K562 (cell line): Measurements from ENCODE around the gene P4HB. TPM values are rescaled to one million over a fixed set of nuclear protein-coding genes. Genes with fewer than 3 reads are reported as not detected.

Source experiments
- ATAC-seq: fragments of 200-7000 bp; cut with Tn5 transposase; 3 replicates; pipeline ENCODE4 v1.9.1; 2020; ENCODE audit warnings: moderate library complexity
- BruUV-seq: library from RNA; stranded (reverse); fragments of 400-500 nt; replicated peaks from 2 replicates; lab custom pipeline; 2021; lab: Mats Ljungman, UMichigan
- CTCF ChIA-PET: fragments of 300-600 bp; formaldehyde crosslinking; extraction: SDS; loops from one replicate; lab custom pipeline; 2021; ENCODE audit warnings: low intra/inter-chr PET ratio; lab: Yijun Ruan, JAX
- POLR2A ChIA-PET: fragments of 300-600, 350-650 bp; sonication (Branson Sonifier 250); formaldehyde crosslinking; extraction: SDS; loops from one replicate; lab custom pipeline; 2021; ENCODE audit warnings: antibody characterized with exemption, inconsistent platforms; lab: Yijun Ruan, JAX
- DNase-seq, 4 experiments: peaks; one replicate each; pipeline versions ENCODE4 v3.0.0 to v3.0.0-alpha.2; 2011 to 2018; ENCODE audit warnings: low spot score in 3 of 4, mixed read lengths in 3 of 4; ENCODE audit errors: extremely low read depth in 1 of 4
- FAIRE-seq: peaks from 2 replicates; lab custom pipeline; 2011; peaks lifted over from hg19 to GRCh38; lab: Jason Lieb, UNC
- H2AFZ ChIP-seq: 2 replicates; pipeline ENCODE4 v1.6.0; 2011; ENCODE audit warnings: low read depth, low read length, control low read depth, inconsistent platforms
- H3K27ac ChIP-seq: fragments of 200-600 bp; 3 replicates; pipeline ENCODE4 v1.8.0; 2011; ENCODE audit warnings: low read depth, mild to moderate bottlenecking, control low read depth, inconsistent platforms, low read length, moderate library complexity, mixed read lengths; ENCODE audit errors: extremely low read depth
- H3K27me3 ChIP-seq, 2 experiments: fragments of 300-600 bp in 1 of 2; 2 replicates in 1 of 2; 3 replicates in 1 of 2; pipeline versions ENCODE4 v1.6.0 to v1.8.0; 2011; ENCODE audit warnings: inconsistent platforms in 2 of 2, low read length in 2 of 2, mild to moderate bottlenecking in 1 of 2, mixed read lengths in 1 of 2, moderate library complexity in 1 of 2; ENCODE audit not compliant: control insufficient read depth in 2 of 2, insufficient read depth in 2 of 2
- H3K36me3 ChIP-seq: fragments of 300-600 bp; 3 replicates; pipeline ENCODE4 v1.8.0; 2011; ENCODE audit warnings: mild to moderate bottlenecking, low read length, inconsistent platforms; ENCODE audit not compliant: control insufficient read depth, insufficient read depth
- H3K4me1 ChIP-seq, 2 experiments: fragments of 200-600 bp in 1 of 2; replicated peaks in 1 of 2; 2 replicates in 1 of 2; 3 replicates in 1 of 2; pipeline versions ENCODE4 v1.5.1 to v1.8.0; 2011; ENCODE audit warnings: inconsistent platforms in 2 of 2, low read length in 2 of 2, mild to moderate bottlenecking in 1 of 2, mixed read lengths in 1 of 2, moderate library complexity in 1 of 2; ENCODE audit not compliant: control insufficient read depth in 2 of 2, insufficient read depth in 2 of 2
- H3K4me2 ChIP-seq: 2 replicates; pipeline ENCODE4 v1.6.1; 2011; ENCODE audit warnings: low read length, control low read depth, inconsistent platforms, mixed read lengths; ENCODE audit not compliant: insufficient read depth
- H3K4me3 ChIP-seq: fragments of 200-600 bp; sonication (generic), shearing (Covaris generic); 2 replicates; pipeline ENCODE4 v1.5.1; 2016; ENCODE audit warnings: control low read depth, inconsistent platforms
- H3K79me2 ChIP-seq: fragments of 200-600 bp; 3 replicates; pipeline ENCODE4 v1.8.0; 2011; ENCODE audit warnings: low read length, inconsistent platforms; ENCODE audit not compliant: control insufficient read depth, insufficient read depth
- H3K9ac ChIP-seq, 2 experiments: 2 replicates each; pipeline versions ENCODE4 v1.6.0 to v1.6.1; 2011; ENCODE audit warnings: low read depth in 2 of 2, low read length in 2 of 2, control low read depth in 1 of 2, inconsistent platforms in 1 of 2, mild to moderate bottlenecking in 1 of 2, mixed read lengths in 1 of 2; ENCODE audit not compliant: insufficient read depth in 1 of 2
- H3K9me1 ChIP-seq: one replicate; pipeline ENCODE4 v1.6.0; 2011; ENCODE audit warnings: inconsistent platforms, mild to moderate bottlenecking, low read length, moderate library complexity; ENCODE audit not compliant: control insufficient read depth, insufficient read depth
- H3K9me3 ChIP-seq: replicated peaks from 2 replicates; pipeline ENCODE4 v1.5.1; 2011; ENCODE audit warnings: low read depth, low read length, inconsistent platforms; ENCODE audit not compliant: control insufficient read depth, insufficient read depth
- H4K20me1 ChIP-seq: replicated peaks from 2 replicates; pipeline ENCODE4 v1.6.1; 2011; ENCODE audit warnings: low read length, inconsistent platforms, mixed read lengths; ENCODE audit not compliant: control insufficient read depth, insufficient read depth
- ATF7 ChIP-seq: fragments of 450-650 bp; IDR thresholded peaks from 2 replicates; pipeline ENCODE4 v1.7.1; 2014; ENCODE audit warnings: mild to moderate bottlenecking, moderate library complexity
- DMBX1 ChIP-seq: fragments of 250-450 bp; sonication (Bioruptor Pico); IDR thresholded peaks from 2 replicates; pipeline ENCODE4 v1.8.0; 2022; ENCODE audit warnings: inconsistent platforms, mild to moderate bottlenecking, moderate library complexity, borderline replicate concordance
- MYNN ChIP-seq, 2 experiments: sonication (generic); formaldehyde crosslinking in 1 of 2; IDR thresholded peaks; 2 replicates each; pipeline versions ENCODE4 v1.5.0 to v1.6.1; 2016 to 2020; ENCODE audit warnings: antibody characterized with exemption in 1 of 2, missing genetic modification reagents in 1 of 2
- NCOR1 ChIP-seq: fragments of 450-650 bp; IDR thresholded peaks from 2 replicates; pipeline ENCODE4 v1.6.1; 2016; ENCODE audit warnings: mild to moderate bottlenecking, moderate library complexity
- RBFOX2 ChIP-seq: fragments of 200-400 bp; formaldehyde crosslinking; IDR thresholded peaks from 2 replicates; pipeline ENCODE4 v1.6.1; 2017; ENCODE audit warnings: low read depth, mild to moderate bottlenecking, low read length, moderate library complexity
- SNIP1 ChIP-seq: fragments of 450-650 bp; IDR thresholded peaks from 2 replicates; pipeline ENCODE4 v1.7.1; 2017; ENCODE audit warnings: low read depth, mild to moderate bottlenecking
- ZNF699 ChIP-seq: fragments of 250-450 bp; sonication (Bioruptor Pico); IDR thresholded peaks from 2 replicates; pipeline ENCODE4 v1.8.0; 2021; ENCODE audit warnings: mild to moderate bottlenecking, moderate library complexity; ENCODE audit not compliant: insufficient replicate concordance
- WGBS: fragments of 100-300 bp; shearing (Covaris generic); methylation state at CpG from one replicate; pipeline ENCODE4 v1.1.6; 2016; ENCODE audit warnings: low coverage, mixed read lengths; ENCODE audit not compliant: insufficient coverage; ENCODE audit errors: missing lambda C conversion rate; 5-methylcytosine and 5-hydroxymethylcytosine counted together
- in situ Hi-C: fragments of 300-500 bp; cut with MboI; formaldehyde crosslinking; loops from 4 replicates; pipeline ENCODE4 v1.15.0; 2018; ENCODE audit warnings: inconsistent platforms, mixed read lengths
- intact Hi-C: fragments of 100-400 bp; cut with micrococcal nuclease; formaldehyde crosslinking; loops from 2 replicates; pipeline ENCODE4 v1.14.2; 2022
- polyA plus RNA-seq, 8 experiments: library from polyadenylated mRNA; depleted of rRNA in 4 of 8; stranded (reverse) in 5 of 8; unstranded in 3 of 8; fragments of >200 nt; fragmentation: Nextera tagmentation in 2 of 8; fragmentation: Illumina TruSeq in 1 of 8; extraction: Ambion mirVana in 2 of 8; extraction: Trizol in 1 of 8; gene quantifications; 2 replicates each; pipeline versions ENCODE4 v1.2.1 to v1.2.3, GENCODE V29; 2011 to 2014; ENCODE audit warnings: inconsistent platforms in 1 of 8, missing spikeins in 1 of 8
- total RNA-seq, 7 experiments: library from RNA; depleted of rRNA in 6 of 7; stranded (reverse); fragments of >200 nt in 6 of 7; fragmentation: Illumina TruSeq in 2 of 7; extraction: Trizol in 2 of 7; gene quantifications; 2 replicates each; pipeline versions ENCODE4 v1.2.1 to v1.2.3, GENCODE V29; 2011 to 2021; ENCODE audit warnings: low replicate concordance in 1 of 7
- TF ChIP-seq, protein P1 (sequence below): conservative IDR thresholded peaks from 2 replicates; pipeline ENCODE4 v1.6.1; 2011; ENCODE audit warnings: low read depth, mild to moderate bottlenecking, low read length; ENCODE audit not compliant: control insufficient read depth
- TF ChIP-seq, protein P2 (sequence below): fragments of 450-650 bp; IDR thresholded peaks from 2 replicates; pipeline ENCODE4 v1.7.1; 2018; ENCODE audit warnings: mild to moderate bottlenecking, low read depth; ENCODE audit not compliant: partially characterized antibody
- TF ChIP-seq, protein P3 (sequence below): sonication (generic); formaldehyde crosslinking; IDR thresholded peaks from 2 replicates; pipeline ENCODE4 v1.8.1; 2023; ENCODE audit warnings: mild to moderate bottlenecking, missing genetic modification reagents
- TF ChIP-seq, protein P4 (sequence below): sonication (generic); formaldehyde crosslinking; IDR thresholded peaks from 2 replicates; pipeline ENCODE4 v1.9.0; 2022; ENCODE audit warnings: mild to moderate bottlenecking, missing genetic modification reagents

Gene P4HB
- total and polyA plus RNA-seq, 9 of the 15 experiments (the other 6 are each of a cell fraction or from before 2014, with no cell fraction given), result 4.4 to 645 (median 325) TPM

DNA sequence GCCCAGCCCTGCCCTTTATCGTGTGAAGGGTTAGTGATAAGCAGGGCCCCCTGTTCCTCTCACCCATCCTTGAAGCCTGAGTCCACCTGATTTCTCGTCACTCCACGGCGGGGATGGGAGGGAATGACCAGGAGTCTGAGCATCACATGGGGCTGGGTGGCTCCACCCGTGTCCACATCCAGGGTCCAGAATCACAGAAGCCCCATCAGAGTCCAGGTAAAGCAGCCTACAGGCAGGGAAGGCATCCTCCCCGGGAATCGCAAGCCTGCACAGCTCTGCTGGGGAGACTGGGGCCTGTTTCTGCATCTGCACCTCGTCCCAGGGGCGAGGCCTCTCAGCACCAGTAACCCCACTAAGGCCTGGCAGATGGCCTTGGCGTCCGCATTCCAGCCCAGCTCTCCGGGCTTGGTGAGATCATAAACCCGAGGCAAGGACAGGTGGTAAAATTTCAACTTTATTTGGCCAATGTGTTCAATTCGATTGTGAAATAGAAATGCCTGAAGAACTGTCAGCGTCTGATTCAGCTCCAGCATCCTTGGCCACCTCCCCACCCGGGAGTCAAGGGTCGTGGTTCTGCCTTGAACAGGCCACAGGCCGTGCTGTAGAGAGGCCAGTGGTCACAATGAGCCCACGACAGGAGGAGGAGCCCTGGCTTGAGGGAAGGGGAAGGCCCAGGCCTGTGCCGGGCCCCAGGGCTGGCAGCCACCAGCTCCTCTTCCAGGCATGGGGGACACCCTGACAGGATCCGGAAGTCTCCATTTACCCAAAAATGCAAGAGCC lies 17.4 kb downstream of the P4HB start:
- no peaks in the 10 kb centered on the region for H3K9me1 ChIP-seq
- ChIA-PET CTCF (no interaction called here), POLR2A (interaction anchor here (0.8 to 8.0 kb wide), 7 partner anchors 10 to 190 kb away, joined by 3 to 85 read pairs (median 21); partner anchors contain the start of genes MCRIP1 and P4HB)
- BruUV-seq, result no TSS peak
- peak overlapping the region in 1 of 2 experiments; percentile 24; a peak in 2 of 4 replicates for H3K9ac ChIP-seq
- H3K4me1 ChIP-seq, result peaks cover 4 to 54% of the 10 kb centered on the region in 2 experiments; a peak in 4 of 5 replicates
- H3K36me3 ChIP-seq, result peaks cover 54% of the 10 kb centered on the region; the same call in 2 of the 3 replicates
- ATAC-seq, result peak; percentile 39
- in situ Hi-C loops (no loop called here), intact Hi-C loops (no loop called here)
- H4K20me1 ChIP-seq, result peaks cover 13% of the 10 kb centered on the region
- WGBS, result 72% methylated on average over 18 of the region's 21 CpGs
- no peaks in the 10 kb centered on the region for H3K9me3 ChIP-seq
- H2AFZ ChIP-seq, result no peak overlapping the region
- H3K4me2 ChIP-seq, result no peak overlapping the region
- no peak overlapping the region for H3K27ac ChIP-seq
- H3K27me3 ChIP-seq, result no peaks in the 10 kb centered on the region
- no peaks in the 10 kb centered on the region for H3K79me2 ChIP-seq
- no peak for FAIRE-seq
- no peak overlapping the region for H3K4me3 ChIP-seq
- DNase-seq, result no peak
- TF ChIP-seq, protein P1, sequence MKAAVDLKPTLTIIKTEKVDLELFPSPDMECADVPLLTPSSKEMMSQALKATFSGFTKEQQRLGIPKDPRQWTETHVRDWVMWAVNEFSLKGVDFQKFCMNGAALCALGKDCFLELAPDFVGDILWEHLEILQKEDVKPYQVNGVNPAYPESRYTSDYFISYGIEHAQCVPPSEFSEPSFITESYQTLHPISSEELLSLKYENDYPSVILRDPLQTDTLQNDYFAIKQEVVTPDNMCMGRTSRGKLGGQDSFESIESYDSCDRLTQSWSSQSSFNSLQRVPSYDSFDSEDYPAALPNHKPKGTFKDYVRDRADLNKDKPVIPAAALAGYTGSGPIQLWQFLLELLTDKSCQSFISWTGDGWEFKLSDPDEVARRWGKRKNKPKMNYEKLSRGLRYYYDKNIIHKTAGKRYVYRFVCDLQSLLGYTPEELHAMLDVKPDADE, result no peak
- peak; percentile 19; the same call in 1 of the 2 replicates for TF ChIP-seq MYNN (IDR thresholded peaks at IDR 0.05)
- TF ChIP-seq MYNN (CRISPR knock-in tag; IDR thresholded peaks at IDR 0.05), result no peak
- peak; percentile 61 for TF ChIP-seq RBFOX2
- TF ChIP-seq, protein P2, sequence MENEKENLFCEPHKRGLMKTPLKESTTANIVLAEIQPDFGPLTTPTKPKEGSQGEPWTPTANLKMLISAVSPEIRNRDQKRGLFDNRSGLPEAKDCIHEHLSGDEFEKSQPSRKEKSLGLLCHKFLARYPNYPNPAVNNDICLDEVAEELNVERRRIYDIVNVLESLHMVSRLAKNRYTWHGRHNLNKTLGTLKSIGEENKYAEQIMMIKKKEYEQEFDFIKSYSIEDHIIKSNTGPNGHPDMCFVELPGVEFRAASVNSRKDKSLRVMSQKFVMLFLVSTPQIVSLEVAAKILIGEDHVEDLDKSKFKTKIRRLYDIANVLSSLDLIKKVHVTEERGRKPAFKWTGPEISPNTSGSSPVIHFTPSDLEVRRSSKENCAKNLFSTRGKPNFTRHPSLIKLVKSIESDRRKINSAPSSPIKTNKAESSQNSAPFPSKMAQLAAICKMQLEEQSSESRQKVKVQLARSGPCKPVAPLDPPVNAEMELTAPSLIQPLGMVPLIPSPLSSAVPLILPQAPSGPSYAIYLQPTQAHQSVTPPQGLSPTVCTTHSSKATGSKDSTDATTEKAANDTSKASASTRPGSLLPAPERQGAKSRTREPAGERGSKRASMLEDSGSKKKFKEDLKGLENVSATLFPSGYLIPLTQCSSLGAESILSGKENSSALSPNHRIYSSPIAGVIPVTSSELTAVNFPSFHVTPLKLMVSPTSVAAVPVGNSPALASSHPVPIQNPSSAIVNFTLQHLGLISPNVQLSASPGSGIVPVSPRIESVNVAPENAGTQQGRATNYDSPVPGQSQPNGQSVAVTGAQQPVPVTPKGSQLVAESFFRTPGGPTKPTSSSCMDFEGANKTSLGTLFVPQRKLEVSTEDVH, result peak; percentile 31
- TF ChIP-seq, protein P3, sequence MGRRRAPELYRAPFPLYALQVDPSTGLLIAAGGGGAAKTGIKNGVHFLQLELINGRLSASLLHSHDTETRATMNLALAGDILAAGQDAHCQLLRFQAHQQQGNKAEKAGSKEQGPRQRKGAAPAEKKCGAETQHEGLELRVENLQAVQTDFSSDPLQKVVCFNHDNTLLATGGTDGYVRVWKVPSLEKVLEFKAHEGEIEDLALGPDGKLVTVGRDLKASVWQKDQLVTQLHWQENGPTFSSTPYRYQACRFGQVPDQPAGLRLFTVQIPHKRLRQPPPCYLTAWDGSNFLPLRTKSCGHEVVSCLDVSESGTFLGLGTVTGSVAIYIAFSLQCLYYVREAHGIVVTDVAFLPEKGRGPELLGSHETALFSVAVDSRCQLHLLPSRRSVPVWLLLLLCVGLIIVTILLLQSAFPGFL, result 0 out of 2 replicates have a peak, but pooled peaks have one; percentile 37
- TF ChIP-seq SNIP1, result no peak
- TF ChIP-seq NCOR1, result no peak
- TF ChIP-seq ZNF699 (CRISPR knock-in tag), result no peak
- no peak for TF ChIP-seq DMBX1 (CRISPR knock-in tag)
- TF ChIP-seq ATF7, result no peak
- TF ChIP-seq, protein P4, sequence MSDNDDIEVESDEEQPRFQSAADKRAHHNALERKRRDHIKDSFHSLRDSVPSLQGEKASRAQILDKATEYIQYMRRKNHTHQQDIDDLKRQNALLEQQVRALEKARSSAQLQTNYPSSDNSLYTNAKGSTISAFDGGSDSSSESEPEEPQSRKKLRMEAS (CRISPR knock-in tag), result peak; percentile 24; the same call in 1 of the 2 replicates
